ENCODE measurements around the gene SRD5A2.

DNA sequence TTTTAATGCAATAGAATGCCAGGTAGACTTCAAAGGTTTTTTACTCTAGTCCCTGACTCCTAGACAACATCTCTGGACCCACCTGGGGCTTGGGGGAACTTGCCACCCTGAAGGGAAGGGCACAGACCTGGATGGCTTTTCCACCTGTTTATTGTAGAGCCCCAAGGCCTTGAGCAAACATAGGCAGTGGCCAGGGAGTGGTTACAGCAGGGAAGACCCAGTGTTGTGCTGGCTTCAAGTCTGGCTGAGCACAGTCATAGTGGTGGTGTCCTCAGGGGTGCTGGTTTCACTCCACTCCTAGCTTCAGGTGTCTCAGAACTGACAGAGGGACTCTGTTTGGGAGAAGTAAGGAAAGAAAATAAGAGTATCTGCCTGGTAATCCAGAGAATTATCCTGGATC is 5.5 kb upstream of the SRD5A2 start:
- TF ChIP-seq, protein P1, sequence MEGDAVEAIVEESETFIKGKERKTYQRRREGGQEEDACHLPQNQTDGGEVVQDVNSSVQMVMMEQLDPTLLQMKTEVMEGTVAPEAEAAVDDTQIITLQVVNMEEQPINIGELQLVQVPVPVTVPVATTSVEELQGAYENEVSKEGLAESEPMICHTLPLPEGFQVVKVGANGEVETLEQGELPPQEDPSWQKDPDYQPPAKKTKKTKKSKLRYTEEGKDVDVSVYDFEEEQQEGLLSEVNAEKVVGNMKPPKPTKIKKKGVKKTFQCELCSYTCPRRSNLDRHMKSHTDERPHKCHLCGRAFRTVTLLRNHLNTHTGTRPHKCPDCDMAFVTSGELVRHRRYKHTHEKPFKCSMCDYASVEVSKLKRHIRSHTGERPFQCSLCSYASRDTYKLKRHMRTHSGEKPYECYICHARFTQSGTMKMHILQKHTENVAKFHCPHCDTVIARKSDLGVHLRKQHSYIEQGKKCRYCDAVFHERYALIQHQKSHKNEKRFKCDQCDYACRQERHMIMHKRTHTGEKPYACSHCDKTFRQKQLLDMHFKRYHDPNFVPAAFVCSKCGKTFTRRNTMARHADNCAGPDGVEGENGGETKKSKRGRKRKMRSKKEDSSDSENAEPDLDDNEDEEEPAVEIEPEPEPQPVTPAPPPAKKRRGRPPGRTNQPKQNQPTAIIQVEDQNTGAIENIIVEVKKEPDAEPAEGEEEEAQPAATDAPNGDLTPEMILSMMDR (conservative IDR thresholded peaks at IDR 0.05): no peak
- TF ChIP-seq ZFX (IDR thresholded peaks at IDR 0.05): no peak
